GM23338 (cell line): ENCODE results near the gene RAX2. TPM values are rescaled to one million over a fixed set of nuclear protein-coding genes. Genes with fewer than 3 reads are reported as not detected.

Experiments
- ATAC-seq: fragments of 200-7000 bp; cut with Tn5 transposase; 3 replicates; pipeline ENCODE4 v1.9.1; 2020
- DNase-seq: peaks from one replicate; pipeline ENCODE4 v3.0.0-alpha.2; 2015; ENCODE audit warnings: low spot score
- H2AFZ ChIP-seq: fragments of 200-600 bp; sonication (generic); 2 replicates; pipeline ENCODE4 v1.8.0; 2016; ENCODE audit warnings: antibody characterized with exemption, mild to moderate bottlenecking, moderate library complexity
- H3F3A ChIP-seq: fragments of 200-600 bp; sonication (generic); replicated peaks from 2 replicates; pipeline ENCODE4 v1.8.0; 2017; ENCODE audit warnings: antibody characterized with exemption, mixed run types, low read depth
- H3K27ac ChIP-seq: fragments of 200-600 bp; sonication (generic); 2 replicates; pipeline ENCODE4 v1.6.1; 2016; ENCODE audit warnings: low read depth
- H3K27me3 ChIP-seq: fragments of 200-600 bp; sonication (generic); 2 replicates; pipeline ENCODE4 v1.8.0; 2016; ENCODE audit warnings: mild to moderate bottlenecking, mixed run types, moderate library complexity; ENCODE audit not compliant: insufficient read depth
- H3K36me3 ChIP-seq: fragments of 200-600 bp; sonication (generic); 2 replicates; pipeline ENCODE4 v1.8.0; 2016; ENCODE audit warnings: mild to moderate bottlenecking; ENCODE audit not compliant: insufficient read depth
- H3K4me1 ChIP-seq: fragments of 200-600 bp; sonication (generic); 2 replicates; pipeline ENCODE4 v1.8.0; 2016; ENCODE audit warnings: mild to moderate bottlenecking, moderate library complexity; ENCODE audit not compliant: insufficient read depth
- H3K4me2 ChIP-seq: fragments of 200-600 bp; sonication (generic); 2 replicates; pipeline ENCODE4 v1.7.1; 2017; ENCODE audit warnings: mixed run types
- H3K4me3 ChIP-seq: fragments of 200-600 bp; sonication (generic); 2 replicates; pipeline ENCODE4 v1.6.1; 2016; ENCODE audit warnings: mixed run types
- H3K79me2 ChIP-seq: fragments of 200-600 bp; sonication (generic); replicated peaks from 2 replicates; pipeline ENCODE4 v1.8.0; 2017; ENCODE audit warnings: mild to moderate bottlenecking; ENCODE audit not compliant: insufficient read depth
- H3K9me2 ChIP-seq: fragments of 200-600 bp; sonication (generic); 2 replicates; pipeline ENCODE4 v1.8.0; 2017; ENCODE audit not compliant: insufficient read depth
- H4K20me1 ChIP-seq: fragments of 200-600 bp; sonication (generic); replicated peaks from 2 replicates; pipeline ENCODE4 v1.8.0; 2017; ENCODE audit warnings: mild to moderate bottlenecking; ENCODE audit not compliant: insufficient read depth
- H3K27ac Mint-ChIP-seq: 2 replicates; pipeline ENCODE4 v1.8.0; 2020; ENCODE audit warnings: inconsistent platforms, mild to moderate bottlenecking, moderate library complexity, mixed read lengths
- H3K27me3 Mint-ChIP-seq: 3 replicates; pipeline ENCODE4 v1.8.0; 2022; ENCODE audit warnings: low read depth, mild to moderate bottlenecking, moderate library complexity, mixed read lengths, inconsistent platforms; ENCODE audit not compliant: insufficient read depth, poor library complexity
- H3K36me3 Mint-ChIP-seq: 3 replicates; pipeline ENCODE4 v1.8.0; 2021; ENCODE audit warnings: low read depth, mild to moderate bottlenecking, inconsistent platforms, moderate library complexity, mixed read lengths
- H3K4me1 Mint-ChIP-seq: 3 replicates; pipeline ENCODE4 v1.8.0; 2020; ENCODE audit warnings: mild to moderate bottlenecking, inconsistent platforms, mixed read lengths
- H3K4me3 Mint-ChIP-seq: 3 replicates; pipeline ENCODE4 v1.8.0; 2021; ENCODE audit warnings: moderate library complexity, mild to moderate bottlenecking, inconsistent platforms, mixed read lengths
- H3K9me3 Mint-ChIP-seq: 3 replicates; pipeline ENCODE4 v1.8.0; 2020; ENCODE audit warnings: moderate library complexity, mild to moderate bottlenecking, inconsistent platforms, mixed read lengths
- CREB1 ChIP-seq: fragments of 250-450 bp; sonication (Bioruptor Pico); IDR thresholded peaks from 2 replicates; pipeline ENCODE4 v1.5.0; 2020; ENCODE audit warnings: low read depth, mild to moderate bottlenecking, moderate library complexity
- EZH2 ChIP-seq: fragments of 200-600 bp; sonication (generic); IDR thresholded peaks from one replicate; pipeline ENCODE4 v1.8.0; 2017; ENCODE audit warnings: antibody characterized with exemption, mild to moderate bottlenecking, low read depth; ENCODE audit not compliant: unreplicated experiment
- EZH2phosphoT487 ChIP-seq: fragments of 200-600 bp; sonication (generic); IDR thresholded peaks from one replicate; pipeline ENCODE4 v1.8.1; 2018; ENCODE audit warnings: antibody characterized with exemption; ENCODE audit not compliant: unreplicated experiment
- NANOG ChIP-seq: IDR thresholded peaks from 2 replicates; pipeline ENCODE4 v1.6.1; 2016; ENCODE audit warnings: antibody characterized with exemption, borderline replicate concordance
- ZNF114 ChIP-seq: fragments of 250-450 bp; sonication (Bioruptor Pico); IDR thresholded peaks from 2 replicates; pipeline ENCODE4 v1.5.0; 2020; ENCODE audit warnings: mild to moderate bottlenecking, moderate library complexity
- ZNF462 ChIP-seq: fragments of 250-450 bp; sonication (Bioruptor Pico); IDR thresholded peaks from 2 replicates; pipeline ENCODE4 v1.5.0; 2020; ENCODE audit warnings: mild to moderate bottlenecking, moderate library complexity
- polyA plus RNA-seq: library from polyadenylated mRNA; unstranded; fragments of >200 nt; fragmentation: Nextera tagmentation; extraction: Ambion mirVana; gene quantifications from 2 replicates; pipeline ENCODE4 v1.2.1, GENCODE V29; 2016
- total RNA-seq: library from RNA; depleted of rRNA; stranded (reverse); fragments of >200 nt; shearing (Covaris generic); gene quantifications from 2 replicates; pipeline ENCODE4 v1.2.3, GENCODE V29; 2014
- TF ChIP-seq, protein P1 (sequence below), 2 experiments: fragments of 200-600 bp in 1 of 2; sonication (generic) in 1 of 2; conservative IDR thresholded peaks; 2 replicates each; pipeline versions ENCODE4 v1.5.1 to v1.6.1; 2016 to 2017; ENCODE audit warnings: antibody characterized with exemption in 2 of 2, low read depth in 2 of 2, mild to moderate bottlenecking in 2 of 2, moderate library complexity in 1 of 2

Gene RAX2
- total and polyA plus RNA-seq, 2 experiments from 2014 or later: 0.13 TPM; not detected in 1

GRCh38 chr19:3784607-3785450, 12.8 kb upstream of the RAX2 start:
- peaks cover 10% of the 10 kb centered on the region for H3K27me3 ChIP-seq
- no peaks in the 10 kb centered on the region; the same call in 1 of the 2 replicates for H3K4me1 ChIP-seq
- H3K27ac ChIP-seq: no peak overlapping the region
- no peak for TF ChIP-seq ZNF114 (CRISPR knock-in tag)
- TF ChIP-seq, protein P1, sequence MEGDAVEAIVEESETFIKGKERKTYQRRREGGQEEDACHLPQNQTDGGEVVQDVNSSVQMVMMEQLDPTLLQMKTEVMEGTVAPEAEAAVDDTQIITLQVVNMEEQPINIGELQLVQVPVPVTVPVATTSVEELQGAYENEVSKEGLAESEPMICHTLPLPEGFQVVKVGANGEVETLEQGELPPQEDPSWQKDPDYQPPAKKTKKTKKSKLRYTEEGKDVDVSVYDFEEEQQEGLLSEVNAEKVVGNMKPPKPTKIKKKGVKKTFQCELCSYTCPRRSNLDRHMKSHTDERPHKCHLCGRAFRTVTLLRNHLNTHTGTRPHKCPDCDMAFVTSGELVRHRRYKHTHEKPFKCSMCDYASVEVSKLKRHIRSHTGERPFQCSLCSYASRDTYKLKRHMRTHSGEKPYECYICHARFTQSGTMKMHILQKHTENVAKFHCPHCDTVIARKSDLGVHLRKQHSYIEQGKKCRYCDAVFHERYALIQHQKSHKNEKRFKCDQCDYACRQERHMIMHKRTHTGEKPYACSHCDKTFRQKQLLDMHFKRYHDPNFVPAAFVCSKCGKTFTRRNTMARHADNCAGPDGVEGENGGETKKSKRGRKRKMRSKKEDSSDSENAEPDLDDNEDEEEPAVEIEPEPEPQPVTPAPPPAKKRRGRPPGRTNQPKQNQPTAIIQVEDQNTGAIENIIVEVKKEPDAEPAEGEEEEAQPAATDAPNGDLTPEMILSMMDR (conservative IDR thresholded peaks at IDR 0.05; ENCODE audit: low read depth in 2 of 2): peak in 1 of 2 experiments; percentile 30; a peak in 2 of 4 replicates
- no peaks in the 10 kb centered on the region for H3F3A ChIP-seq
- Mint-ChIP-seq H3K9me3 (peaks cover 27% of the 10 kb centered on the region), H3K4me3 (peak overlapping the region; percentile 78), H3K27ac (no peak overlapping the region), H3K36me3 (peaks cover 33% of the 10 kb centered on the region), H3K27me3 (peaks cover 21% of the 10 kb centered on the region), H3K4me1 (peaks cover 8% of the 10 kb centered on the region)
- no peaks in the 10 kb centered on the region for H3K79me2 ChIP-seq
- DNase-seq: no peak
- peak overlapping the region; percentile 78 for H3K4me3 ChIP-seq
- peaks cover 4% of the 10 kb centered on the region; the same call in 1 of the 2 replicates for H3K36me3 ChIP-seq
- H3K4me2 ChIP-seq: peak overlapping the region; percentile 87
- no peaks in the 10 kb centered on the region for H3K9me2 ChIP-seq
- no peak overlapping the region; the same call in 1 of the 2 replicates for H2AFZ ChIP-seq
- H4K20me1 ChIP-seq: no peaks in the 10 kb centered on the region
- ATAC-seq: peak; percentile 22

GRCh38 chr19:3783660-3784584, 11.9 kb upstream of the RAX2 start:
- ATAC-seq (peak; percentile 75), DNase-seq (peak; percentile 81)
- Mint-ChIP-seq H3K4me1 (peaks cover 8% of the 10 kb centered on the region), H3K4me3 (peak overlapping the region; percentile 78), H3K9me3 (peaks cover 29% of the 10 kb centered on the region), H3K36me3 (peaks cover 33% of the 10 kb centered on the region), H3K27ac (no peak overlapping the region), H3K27me3 (peaks cover 21% of the 10 kb centered on the region)
- Histone ChIP-seq H3F3A (no peaks in the 10 kb centered on the region), H3K9me2 (no peaks in the 10 kb centered on the region), H4K20me1 (no peaks in the 10 kb centered on the region), H3K4me3 (no peak overlapping the region), H3K4me2 (no peak overlapping the region), H3K4me1 (no peaks in the 10 kb centered on the region; the same call in 1 of the 2 replicates), H2AFZ (no peak overlapping the region), H3K27me3 (peaks cover 10% of the 10 kb centered on the region), H3K79me2 (no peaks in the 10 kb centered on the region), H3K36me3 (peaks cover 4% of the 10 kb centered on the region; the same call in 1 of the 2 replicates), H3K27ac (no peak overlapping the region)
- TF ChIP-seq EZH2phosphoT487: no peak
- TF ChIP-seq, protein P1 (conservative IDR thresholded peaks at IDR 0.05; ENCODE audit: low read depth in 2 of 2): peak; percentile 63 to 89
- TF ChIP-seq EZH2: no peak
- no peak for TF ChIP-seq ZNF462 (CRISPR knock-in tag)
- no peak for TF ChIP-seq NANOG
- 0 out of 2 replicates have a peak, but pooled peaks have one; percentile 22 for TF ChIP-seq CREB1 (CRISPR knock-in tag)
